ENCODE measurements around the gene ACP7.

Gene ACP7

GRCh38 chr19:39146686-39147450 is 62.7 kb downstream of the ACP7 start:
- DNase-seq (ENCODE audit: low read depth in 2 of 2): no peak

GRCh38 chr19:39147480-39147879 is 63.3 kb downstream of the ACP7 start:
- no peak for DNase-seq (ENCODE audit: low read depth in 2 of 2)

- no peak for DNase-seq (ENCODE audit: low read depth in 2 of 2)
Measured at GRCh38 chr19:39148939-39149529, 64.9 kb downstream of the ACP7 start.

GRCh38 chr19:39150235-39150634 is 66.1 kb downstream of the ACP7 start:
- no peak for DNase-seq (ENCODE audit: low read depth in 2 of 2)

GRCh38 chr19:39150807-39151600 is 66.8 kb downstream of the ACP7 start:
- no peak for DNase-seq (ENCODE audit: low read depth in 2 of 2)

- DNase-seq (ENCODE audit: low read depth in 2 of 2): no peak
Measured at GRCh38 chr19:39152066-39152465, 67.9 kb downstream of the ACP7 start.

- no peak for DNase-seq (ENCODE audit: low read depth in 2 of 2)
Measured at GRCh38 chr19:39154100-39154628, 70.0 kb downstream of the ACP7 start.

- DNase-seq (ENCODE audit: low read depth in 2 of 2): no peak
Measured at GRCh38 chr19:39154629-39155100, 70.5 kb downstream of the ACP7 start.

GRCh38 chr19:39155114-39155700 is 71.0 kb downstream of the ACP7 start:
- no peak for DNase-seq (ENCODE audit: low read depth in 2 of 2)

- no peak for DNase-seq (ENCODE audit: low read depth in 2 of 2)
Measured at GRCh38 chr19:39155741-39156140, 71.6 kb downstream of the ACP7 start.

- no peak for DNase-seq (ENCODE audit: low read depth in 2 of 2)
Measured at GRCh38 chr19:39156326-39157230, 72.4 kb downstream of the ACP7 start.

- DNase-seq (ENCODE audit: low read depth in 2 of 2): no peak
Measured at GRCh38 chr19:39157275-39157996, 73.3 kb downstream of the ACP7 start.

- no peak for DNase-seq (ENCODE audit: low read depth in 2 of 2)
Measured at GRCh38 chr19:39157997-39158389, 73.8 kb downstream of the ACP7 start.

GRCh38 chr19:39158646-39159260 is 74.6 kb downstream of the ACP7 start:
- no peak for DNase-seq (ENCODE audit: low read depth in 2 of 2)

- no peak for DNase-seq (ENCODE audit: low read depth in 2 of 2)
Measured at GRCh38 chr19:39160523-39160861, 76.3 kb downstream of the ACP7 start.

Measured in stimulated activated CD8-positive, alpha-beta memory T cell treated with anti-CD3 and anti-CD28 coated beads, Interleukin-7, amount 100 ng/mL, for 1 hour (primary cell).